ENCODE results near the gene CEP44.
"Not testable (repeated sequence)": the region's sequence is repeated elsewhere in the genome, so short reads cannot be mapped to it uniquely, and the experiment has no call there.

Gene CEP44

DNA sequence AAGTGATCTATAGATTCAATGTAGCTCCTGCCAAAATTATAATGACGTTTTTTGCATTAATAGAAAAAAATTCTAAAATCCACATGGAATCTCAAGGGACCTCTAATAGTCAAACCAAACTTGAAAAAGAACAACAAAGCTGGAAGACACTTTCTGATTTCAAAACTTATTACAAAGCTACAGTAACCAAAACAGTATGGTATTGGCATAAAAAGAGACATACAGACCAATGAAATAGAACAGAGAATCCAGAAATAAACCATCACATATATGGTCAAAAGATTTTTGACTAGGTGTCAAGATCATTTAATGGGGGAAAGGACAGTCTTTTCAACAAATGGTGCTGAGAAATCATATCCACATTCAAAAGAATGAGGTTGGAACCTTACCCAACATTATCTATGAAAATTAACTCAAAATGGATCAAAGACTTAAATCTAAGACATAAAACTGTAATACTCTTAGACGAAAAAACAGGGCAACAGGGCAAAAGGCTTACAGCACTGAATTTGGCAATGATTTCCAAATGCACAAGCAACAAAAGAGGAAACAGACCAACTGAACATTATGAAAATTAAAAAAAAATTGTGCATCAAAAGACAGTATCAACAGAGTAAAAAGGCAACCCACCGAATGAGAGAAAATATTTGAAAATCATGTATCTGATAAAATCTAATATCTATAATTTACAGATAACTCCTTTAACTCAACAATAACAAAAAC lies 4.1 kb upstream of the CEP44 start:
- DNase-seq = no peak

DNA sequence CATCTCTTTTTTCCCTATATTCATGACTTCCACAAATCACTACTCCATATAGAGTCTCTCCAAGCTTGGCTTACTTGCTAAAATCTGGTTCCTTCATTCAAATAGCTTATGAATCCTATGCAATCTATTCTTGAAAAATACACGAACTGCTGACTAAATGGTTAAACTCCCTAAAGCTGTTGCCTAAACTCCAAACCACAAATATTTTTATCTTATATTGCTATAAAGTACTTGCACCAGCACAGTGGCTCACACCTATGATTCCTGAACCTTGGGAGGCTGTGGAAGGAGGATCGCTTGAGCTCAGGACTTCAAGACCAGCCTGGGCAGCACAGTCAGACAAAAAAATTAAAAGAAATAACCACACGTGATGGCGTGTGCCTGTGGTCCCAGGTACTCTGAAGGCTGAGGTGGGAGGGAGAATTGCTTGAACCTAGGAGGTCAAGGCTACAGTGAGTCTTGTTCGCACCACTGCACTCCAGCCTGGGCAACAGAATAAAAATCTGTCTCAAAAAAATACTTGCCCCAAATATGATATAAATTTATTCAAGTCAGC lies 2.5 kb upstream of the CEP44 start:
- peak; percentile 21 for DNase-seq

DNA sequence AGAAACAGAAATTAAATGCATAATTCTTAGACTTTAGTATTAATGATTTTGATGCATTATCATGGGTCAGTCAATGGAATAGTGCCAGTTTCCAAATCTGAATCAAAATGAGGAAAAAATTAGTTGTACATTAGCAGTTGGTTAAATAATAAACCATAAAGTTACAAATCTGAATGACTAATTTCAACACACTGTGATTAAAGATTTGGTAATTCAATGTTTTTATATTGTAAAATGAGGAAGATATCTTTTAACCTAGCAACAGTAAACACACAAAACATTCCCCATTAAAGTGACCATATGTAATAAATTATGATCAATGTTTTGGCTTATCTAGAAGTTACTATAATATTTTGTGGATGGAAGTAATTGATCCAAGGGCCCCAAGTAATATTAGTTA lies 1.8 kb upstream of the CEP44 start:
- DNase-seq = no peak

DNA sequence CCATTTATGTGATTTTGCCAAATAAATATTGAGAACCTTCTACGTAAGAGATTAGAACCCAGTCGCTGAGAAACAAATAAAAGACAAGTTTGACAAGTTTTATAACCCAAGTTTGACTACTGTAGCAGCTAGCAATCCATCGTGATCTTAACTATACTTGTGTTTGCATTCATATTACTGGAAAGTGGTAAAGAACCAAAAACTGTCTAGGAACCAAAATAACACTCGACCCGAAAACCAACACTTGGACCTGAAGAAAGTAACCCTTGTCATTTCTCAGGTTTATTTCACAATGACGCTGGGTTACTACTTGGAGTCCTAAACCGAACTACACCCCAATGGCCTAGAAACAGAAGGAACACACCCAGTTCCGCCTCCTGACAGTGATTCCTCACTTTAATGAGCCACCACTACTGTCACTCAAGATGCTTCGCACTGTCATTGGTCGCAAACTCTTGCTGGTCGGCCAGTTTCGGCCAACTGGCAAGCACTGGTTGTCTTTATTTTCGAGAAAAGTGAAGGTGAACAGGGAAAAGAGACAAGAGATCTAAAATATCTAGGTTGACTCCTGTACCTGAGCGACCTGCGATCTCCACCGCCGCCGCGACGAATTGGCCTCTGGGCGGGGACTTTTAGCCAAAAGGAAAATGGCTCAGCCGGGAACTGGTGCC lies 740 bp upstream of the CEP44 start:
- peak; percentile 91 for DNase-seq

DNA sequence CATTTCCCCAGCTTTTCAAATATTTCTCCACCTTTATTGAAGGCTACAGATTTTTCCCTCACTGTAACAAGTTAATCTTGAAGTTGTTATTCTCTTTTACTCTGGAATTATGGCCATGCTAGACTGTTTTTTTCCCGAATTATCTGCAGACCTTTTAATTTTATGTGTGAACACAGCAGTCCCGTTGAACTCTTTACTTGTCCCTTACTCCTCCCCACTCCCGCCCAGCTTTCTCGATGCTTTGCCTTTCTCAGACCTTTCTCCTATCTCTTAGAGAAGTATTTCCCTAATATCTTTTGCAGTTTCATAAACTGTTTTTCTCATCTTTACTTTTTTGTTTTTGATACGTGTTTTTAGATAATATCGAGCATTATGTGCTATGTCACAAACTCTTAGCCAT lies 776 bp downstream of the CEP44 start:
- peak; percentile 43 for DNase-seq

DNA sequence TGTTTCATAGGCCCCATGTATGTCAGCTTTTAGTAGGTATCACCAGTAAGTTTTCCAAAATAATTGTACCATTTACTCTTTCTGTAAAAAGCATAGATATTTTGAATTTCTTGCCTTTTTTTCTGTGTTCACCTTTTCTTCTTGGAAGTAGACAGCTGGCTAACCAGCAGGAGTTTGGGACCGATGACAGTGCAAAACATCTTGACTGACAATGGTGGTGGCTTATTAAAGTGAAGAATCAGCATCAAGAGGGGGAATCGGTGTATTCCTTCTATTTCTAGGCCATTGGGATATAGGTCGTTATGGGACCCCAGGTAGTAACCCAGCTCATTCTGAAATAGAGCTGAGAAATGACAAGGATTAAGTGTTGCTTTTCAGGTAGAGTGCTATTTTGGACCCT lies 3.2 kb downstream of the CEP44 start:
- no peak for DNase-seq

DNA sequence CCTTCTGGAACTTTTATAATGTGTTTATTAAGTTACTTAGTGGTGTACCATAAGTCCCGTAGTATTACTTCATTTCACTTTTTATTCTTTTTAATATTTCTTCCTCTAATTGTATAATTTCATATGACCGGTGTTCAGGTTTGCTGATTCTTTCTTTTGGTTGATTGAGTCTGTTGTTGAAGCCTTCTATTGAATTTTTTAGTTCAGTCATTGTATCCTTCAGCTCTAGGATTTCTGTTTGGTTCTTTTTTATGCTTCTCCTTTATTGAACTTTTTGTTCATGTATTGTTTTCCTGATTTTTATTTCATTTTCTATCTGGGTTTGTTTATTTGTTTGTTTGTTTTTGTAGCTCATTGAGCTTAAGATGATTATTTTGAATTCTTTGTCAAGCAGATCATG lies 8.8 kb downstream of the CEP44 start:
- no peak for DNase-seq

DNA sequence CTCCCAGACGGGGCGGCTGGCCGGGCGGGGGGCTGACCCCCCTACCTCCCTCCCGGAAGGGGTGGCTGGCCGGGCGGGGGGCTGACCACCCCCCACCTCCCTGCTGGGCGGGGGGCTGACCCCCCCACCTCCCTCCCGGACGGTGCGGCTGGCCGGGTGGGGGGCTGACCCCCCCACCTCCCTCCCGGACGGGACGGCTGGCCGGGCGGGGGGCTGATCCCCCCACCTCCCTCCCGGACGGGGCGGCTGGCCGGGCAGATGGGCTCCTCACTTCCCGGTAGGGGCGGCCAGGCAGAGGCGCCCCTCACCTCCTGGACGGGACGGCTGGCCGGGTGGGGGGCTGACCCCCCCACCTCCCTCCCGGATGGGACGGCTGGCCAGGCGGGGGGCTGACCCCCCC lies 10.9 kb downstream of the CEP44 start:
- not testable (repeated sequence) for DNase-seq

DNA sequence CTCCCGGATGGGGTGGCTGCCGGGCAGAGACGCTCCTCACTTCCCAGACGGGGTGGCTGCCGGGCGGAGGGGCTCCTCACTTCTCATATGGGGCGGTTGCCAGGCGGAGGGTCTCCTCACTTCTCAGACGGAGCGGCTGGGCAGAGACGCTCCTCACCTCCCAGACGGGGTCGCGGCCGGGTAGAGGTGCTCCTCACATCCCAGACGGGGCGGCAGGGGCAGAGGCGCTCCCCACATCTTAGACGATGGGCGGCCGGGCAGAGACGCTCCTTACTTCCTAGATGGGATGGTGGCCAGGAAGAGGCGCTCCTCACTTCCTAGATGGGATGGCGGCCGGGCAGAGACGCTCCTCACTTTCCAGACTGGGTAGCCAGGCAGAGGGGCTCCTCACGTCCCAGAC lies 11.4 kb downstream of the CEP44 start:
- not testable (repeated sequence) for DNase-seq

DNA sequence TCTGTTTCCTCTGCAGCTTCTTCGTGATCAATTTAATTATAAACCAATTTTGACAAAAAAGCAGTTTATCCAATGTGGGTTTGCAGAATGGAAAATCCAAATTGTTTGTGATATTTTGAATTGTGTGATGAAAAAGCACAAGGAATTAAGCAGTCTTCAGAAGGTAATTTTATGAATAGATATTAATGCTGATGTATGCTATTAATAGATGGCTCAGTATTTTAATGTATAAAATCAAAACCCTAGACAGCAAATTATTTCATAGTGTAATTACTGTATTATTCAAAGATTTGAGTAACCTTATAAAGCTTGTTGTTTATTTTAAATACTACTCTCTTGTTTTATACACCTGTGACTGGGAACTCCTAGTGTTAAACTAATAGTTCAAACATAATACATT lies 20.0 kb downstream of the CEP44 start:
- no peak for DNase-seq

DNA sequence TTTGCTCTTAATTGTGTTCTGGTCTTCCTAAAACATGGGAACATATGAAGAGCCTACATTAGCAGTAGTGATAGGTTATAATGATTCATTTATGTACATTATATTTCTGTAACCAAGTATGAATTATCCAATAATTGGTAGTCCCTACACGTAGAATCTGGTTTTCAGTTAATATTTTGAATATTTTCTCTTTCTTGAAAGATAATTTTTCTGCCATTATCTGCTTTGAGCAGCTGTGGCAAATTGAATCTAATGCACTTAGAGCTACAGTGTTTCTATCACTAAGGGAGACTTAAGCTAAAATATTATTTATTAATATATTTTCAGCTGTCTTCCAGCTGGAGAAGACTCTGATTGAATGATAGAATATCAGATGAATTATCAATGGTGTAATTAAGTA lies 21.0 kb downstream of the CEP44 start:
- DNase-seq = no peak

DNA sequence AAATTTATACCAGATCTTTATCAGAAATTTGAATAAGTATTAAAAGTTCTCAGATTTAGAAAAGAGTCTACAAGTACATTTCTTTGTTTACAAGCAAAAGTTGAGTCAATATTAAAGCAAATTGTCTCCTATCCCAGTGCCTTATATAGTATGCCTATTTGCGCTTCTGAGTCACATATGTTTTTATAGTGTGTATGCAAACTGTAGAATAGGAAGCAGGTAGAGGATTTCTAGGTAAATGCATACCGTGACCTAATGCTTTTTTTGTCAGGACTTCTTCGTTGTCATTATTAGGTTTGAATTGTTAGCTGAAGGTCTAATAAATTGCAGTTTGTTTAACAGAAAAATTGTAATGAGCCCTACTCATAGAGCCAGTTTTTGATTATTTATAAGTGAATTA lies 22.2 kb downstream of the CEP44 start:
- no peak for DNase-seq

DNA sequence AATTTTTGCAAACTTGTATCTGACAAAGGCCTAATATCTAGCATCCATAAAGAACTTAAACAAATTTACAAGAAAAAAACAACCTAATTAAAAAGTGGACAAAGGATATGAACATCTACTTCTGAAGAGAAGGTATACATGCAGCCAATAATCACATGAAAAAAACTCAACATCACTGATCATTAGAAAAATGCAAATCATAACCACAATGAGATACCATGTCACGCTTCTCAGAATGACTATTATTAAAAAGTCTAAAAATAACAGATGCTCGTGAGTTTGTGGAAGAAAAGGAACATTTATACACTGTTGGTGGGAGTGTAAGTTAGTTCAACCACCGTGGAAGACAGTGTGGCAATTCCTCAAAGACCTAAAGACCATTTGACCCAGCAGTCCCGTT lies 24.0 kb downstream of the CEP44 start:
- no peak for DNase-seq

DNA sequence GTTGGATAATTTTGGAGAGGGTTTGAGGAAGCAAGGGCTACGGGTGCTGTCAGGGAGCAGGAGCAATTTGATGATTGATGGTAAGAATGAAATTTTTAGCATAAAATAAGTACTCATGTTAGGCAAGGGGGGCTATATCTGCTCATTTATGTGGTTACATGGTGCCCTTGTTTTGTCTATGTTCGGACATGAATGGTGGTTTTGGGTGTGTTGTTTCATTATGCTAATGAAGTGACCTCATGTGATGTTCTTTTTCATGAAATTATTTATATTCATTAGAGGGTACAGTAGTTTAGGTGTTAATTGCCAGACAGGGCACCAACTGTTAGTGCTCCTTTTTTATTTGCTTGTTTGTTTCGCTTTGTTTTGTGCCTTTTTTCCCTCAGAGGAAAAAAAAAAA lies 29.3 kb downstream of the CEP44 start:
- no peak for DNase-seq

DNA sequence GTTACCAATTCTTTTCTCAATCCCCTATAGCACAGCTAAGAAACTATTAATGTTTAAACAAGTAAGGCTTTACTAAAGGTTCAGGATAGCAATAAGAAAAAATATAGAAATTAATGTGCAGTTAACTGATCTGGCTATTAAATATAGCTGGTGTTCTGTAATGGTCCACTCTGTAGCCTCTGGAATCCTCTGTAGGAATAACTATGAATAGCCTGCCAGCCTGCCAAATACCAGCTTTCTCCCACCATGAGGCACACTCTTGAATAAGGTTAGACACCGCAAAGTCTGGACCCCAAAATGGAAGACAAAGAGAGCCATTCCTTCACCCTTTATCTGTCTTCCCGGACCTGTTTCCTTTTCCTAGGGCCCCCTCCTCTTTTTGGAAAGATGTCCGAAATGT lies 30.6 kb downstream of the CEP44 start:
- no peak for DNase-seq

DNA sequence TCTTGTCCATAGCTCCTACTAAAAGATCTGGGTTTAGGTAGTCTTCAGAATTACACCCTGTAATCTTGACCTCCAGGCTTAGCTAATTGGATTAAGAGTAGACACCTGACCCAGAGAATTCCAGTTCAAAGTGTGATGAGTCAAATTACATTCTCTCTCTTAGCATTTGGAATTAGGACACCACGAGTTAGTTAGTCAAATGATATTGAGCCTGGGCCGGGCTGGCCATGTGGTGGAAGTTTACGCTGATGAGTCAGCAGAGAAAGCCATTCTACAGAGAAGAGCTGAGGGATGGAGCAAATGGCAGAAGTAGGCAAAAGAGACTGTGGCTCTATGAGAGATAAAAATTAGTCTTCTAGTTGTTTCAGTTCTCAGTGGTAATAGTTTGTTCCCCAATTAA lies 31.1 kb downstream of the CEP44 start:
- DNase-seq = peak; percentile 17

DNA sequence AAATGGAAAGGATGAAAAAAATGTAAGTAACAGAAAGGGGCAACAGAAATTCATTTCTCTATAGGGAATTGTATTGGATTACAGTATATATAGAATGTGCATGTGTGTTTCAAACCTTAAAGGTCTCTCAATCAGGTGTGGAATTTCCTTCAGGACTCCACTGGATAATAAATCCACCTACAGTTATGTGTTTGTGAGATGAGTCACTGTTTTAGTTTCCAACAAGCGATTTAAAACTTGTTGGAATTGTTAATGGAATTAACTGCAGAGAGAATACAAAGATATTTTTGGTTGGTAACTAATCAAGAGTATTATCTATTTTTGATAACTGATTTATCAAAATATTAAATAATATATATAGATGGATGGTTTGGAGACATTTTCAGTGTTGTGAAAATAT lies 32.8 kb downstream of the CEP44 start:
- DNase-seq = no peak

DNA sequence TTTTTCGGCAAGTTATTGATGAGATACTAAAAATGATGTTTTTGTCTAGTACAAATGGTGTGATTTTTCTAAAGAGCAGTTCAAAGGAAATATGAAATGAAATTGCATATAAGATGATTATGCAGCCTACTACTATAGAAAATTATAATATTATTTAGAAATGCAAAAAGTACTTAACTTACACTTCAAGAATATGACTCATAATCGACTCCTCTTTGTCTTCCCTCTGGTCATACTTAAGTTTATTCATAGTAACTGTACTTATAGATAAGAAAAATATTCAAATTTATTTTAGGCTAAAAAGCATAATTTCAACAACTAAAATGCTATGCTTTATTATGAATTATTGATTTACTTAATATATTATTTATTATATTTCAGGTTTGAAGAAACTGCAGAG lies 33.2 kb downstream of the CEP44 start:
- no peak for DNase-seq

DNA sequence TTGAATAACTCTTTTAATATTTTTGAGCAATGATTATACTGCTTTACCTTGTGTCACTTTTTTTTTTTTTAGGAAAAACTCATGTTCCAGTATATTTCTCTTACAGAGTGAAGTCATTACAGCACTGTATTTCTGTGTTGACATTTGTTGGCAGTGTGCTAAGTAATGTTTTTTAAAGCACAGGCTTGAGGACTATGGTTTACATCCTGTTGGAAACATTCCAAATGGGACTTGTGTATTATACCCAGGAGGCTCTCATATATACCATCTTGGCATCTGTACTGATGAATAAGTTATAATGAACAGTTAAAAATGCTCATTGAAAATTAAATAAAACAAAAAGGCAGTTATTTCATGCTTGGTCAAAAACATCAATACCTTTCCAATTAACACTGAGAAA lies 33.8 kb downstream of the CEP44 start:
- DNase-seq = peak; percentile 79

DNA sequence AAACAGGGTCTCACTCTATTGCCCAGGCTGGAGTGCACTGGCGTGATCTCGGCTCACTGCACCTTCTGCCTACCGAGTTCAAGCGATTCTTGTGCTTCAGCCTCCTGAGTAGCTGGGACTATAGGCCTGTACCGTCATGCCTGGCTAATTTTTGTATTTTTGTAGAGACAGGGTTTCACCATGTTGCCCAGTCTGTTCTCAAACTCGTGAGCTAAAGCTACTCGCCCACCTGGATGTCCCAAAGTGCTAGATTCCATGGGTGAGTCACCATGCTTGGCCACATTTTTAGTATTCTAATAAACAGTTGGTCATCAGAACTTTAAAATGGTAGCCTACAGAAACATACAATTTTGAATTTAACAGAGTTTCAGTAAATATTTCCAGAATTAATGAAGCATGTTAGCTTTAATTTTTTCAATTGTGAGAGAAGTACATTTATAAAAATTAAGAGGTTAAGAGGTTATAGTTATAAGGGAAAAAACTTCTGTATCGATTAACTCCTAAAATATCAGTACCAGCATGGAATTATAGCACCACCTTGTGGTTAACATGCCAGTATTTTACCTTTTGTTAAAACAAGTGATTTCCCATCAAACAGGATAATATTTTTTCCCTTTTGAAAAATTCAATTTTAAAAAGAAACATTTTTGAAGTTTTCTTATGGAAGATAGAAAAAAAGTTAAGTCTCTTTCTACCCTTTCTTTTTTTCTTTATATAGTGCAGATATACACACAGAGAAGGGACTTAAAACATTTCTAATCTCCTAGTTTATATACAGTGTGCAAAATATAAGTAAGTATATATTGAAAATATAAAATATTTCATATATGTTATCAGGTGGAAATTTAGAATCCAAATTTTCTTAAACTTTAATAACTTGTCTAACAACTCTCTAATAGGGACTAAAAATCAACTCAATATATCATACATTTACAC lies 35.4 kb downstream of the CEP44 start:
- DNase-seq = peak; percentile 41

DNA sequence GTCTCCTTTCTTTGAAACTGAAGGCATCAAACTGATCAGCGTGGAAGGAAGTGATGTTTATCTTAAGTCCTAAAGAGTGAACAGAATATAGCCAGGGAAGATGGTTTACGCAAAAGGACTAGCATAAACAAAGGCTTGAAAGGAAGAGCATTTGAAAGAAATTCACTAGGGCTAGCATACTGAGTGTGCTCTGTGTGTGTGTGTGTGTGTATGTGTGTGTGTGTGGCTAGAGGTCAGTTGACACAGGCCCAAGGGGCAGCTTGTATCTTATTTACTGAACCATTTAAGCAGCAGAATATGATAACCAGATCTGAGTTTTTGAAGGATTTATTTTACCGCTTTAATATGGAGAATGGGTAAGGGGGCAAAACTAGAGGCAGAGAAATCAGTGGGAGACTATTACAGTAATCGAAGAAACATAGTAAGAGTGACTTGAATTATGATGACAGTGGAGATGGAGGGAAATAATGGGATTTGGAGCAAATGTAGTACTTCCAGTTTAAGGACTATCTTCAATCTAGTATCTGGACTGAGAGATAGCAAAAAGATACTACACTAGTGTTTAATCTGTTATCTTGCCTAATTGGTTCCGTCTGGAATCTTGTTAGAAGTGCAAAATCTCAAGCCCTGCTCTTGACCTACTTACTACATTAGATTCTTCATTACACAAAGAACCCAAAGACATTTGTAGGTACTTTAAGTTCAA lies 36.9 kb downstream of the CEP44 start:
- DNase-seq = no peak

DNA sequence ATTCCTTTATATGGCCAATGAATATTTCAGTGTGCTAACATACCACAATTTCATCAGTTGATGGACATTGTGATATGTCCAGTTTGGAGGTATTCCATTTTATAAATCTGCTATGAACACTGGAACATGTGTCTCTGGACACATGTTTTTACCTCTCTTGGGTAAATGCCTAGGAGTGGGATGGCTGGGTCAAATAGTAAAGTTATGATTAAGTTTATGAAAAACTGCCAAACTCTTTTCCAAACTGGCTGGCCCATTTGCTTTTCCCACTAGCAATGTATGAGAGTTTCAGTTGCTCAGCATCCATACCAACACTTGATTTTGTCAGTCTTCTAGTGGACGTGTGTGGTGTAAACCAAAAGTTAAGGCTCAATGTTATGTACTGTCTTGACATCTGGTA lies 40.5 kb downstream of the CEP44 start:
- DNase-seq = no peak

DNA sequence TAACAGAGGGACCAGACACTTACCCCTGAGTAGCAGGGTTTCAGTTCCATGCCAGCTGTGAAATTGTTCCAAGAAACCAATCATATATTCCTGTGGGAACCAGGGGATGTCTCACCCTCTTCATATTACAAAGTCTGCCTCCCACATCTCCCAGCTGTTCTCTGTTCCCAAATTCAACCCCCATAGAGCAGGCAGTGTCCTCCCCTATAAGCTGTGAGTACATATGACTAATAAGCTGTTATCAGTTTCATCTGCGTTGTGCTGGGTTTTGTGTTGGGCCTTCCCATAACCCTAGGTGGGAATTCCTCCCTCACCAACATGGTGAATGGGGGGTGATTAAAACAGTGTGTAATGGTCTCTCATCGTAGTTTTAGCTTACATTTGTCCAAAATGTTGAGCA lies 41.0 kb downstream of the CEP44 start:
- DNase-seq = peak; percentile 77

Measured in NCI-H69 (cell line).